NOMO-1 treated with DMSO at 0.1 percent for 48 hours (cell line): ENCODE data around the gene TMEM131L.
"Not testable (repeated sequence)": the region's sequence is repeated elsewhere in the genome, so short reads cannot be mapped to it uniquely, and the experiment has no call there.

Experiments
- DNase-seq: peaks from one replicate; lab custom pipeline; 2025; ENCODE audit not compliant: unreplicated experiment; lab: John Stamatoyannopoulos, UW

Gene TMEM131L

GRCh38 chr4:153466081-153466948, at the start of gene TMEM131L:
Gene TMEM131L (plus strand): TSS chr4:153466360. CDS start chr4:153466398, 38 bp downstream.
- DNase-seq = peak; percentile 66

- DNase-seq = not testable (repeated sequence)
Measured at GRCh38 chr4:153416456-153416855, 49.7 kb upstream of the TMEM131L start.

- no peak for DNase-seq
Measured at GRCh38 chr4:153418121-153418520, 48.0 kb upstream of the TMEM131L start.

- no peak for DNase-seq
Measured at GRCh38 chr4:153418558-153418957, 47.6 kb upstream of the TMEM131L start.

GRCh38 chr4:153419029-153419428, 47.1 kb upstream of the TMEM131L start:
- DNase-seq = no peak

- no peak for DNase-seq
Measured at GRCh38 chr4:153419673-153420278, 46.4 kb upstream of the TMEM131L start.

- DNase-seq = no peak
Measured at GRCh38 chr4:153420361-153420760, 45.8 kb upstream of the TMEM131L start.

- DNase-seq = no peak
Measured at GRCh38 chr4:153421941-153422340, 44.2 kb upstream of the TMEM131L start.

GRCh38 chr4:153426207-153426885, 39.8 kb upstream of the TMEM131L start:
- DNase-seq = no peak

- DNase-seq = no peak
Measured at GRCh38 chr4:153427363-153428071, 38.6 kb upstream of the TMEM131L start.

- DNase-seq = no peak
Measured at GRCh38 chr4:153428941-153429475, 37.2 kb upstream of the TMEM131L start.

- peak; percentile 87 for DNase-seq
Measured at GRCh38 chr4:153432965-153433753, 33.0 kb upstream of the TMEM131L start.

GRCh38 chr4:153433754-153434105, 32.4 kb upstream of the TMEM131L start:
- no peak for DNase-seq

GRCh38 chr4:153434190-153434589, 32.0 kb upstream of the TMEM131L start:
- no peak for DNase-seq

GRCh38 chr4:153438916-153439756, 27.0 kb upstream of the TMEM131L start:
- peak; percentile 36 for DNase-seq

- DNase-seq = no peak
Measured at GRCh38 chr4:153439831-153440230, 26.3 kb upstream of the TMEM131L start.

- no peak for DNase-seq
Measured at GRCh38 chr4:153440475-153440874, 25.7 kb upstream of the TMEM131L start.

GRCh38 chr4:153447175-153447905, 18.8 kb upstream of the TMEM131L start:
- DNase-seq = no peak
